GM21786 (cell line): Measurements from ENCODE around the gene LHCGR.
"Not testable (repeated sequence)": the region's sequence is repeated elsewhere in the genome, so short reads cannot be mapped to it uniquely, and the experiment has no call there.

Experiments used
- ATAC-seq: cut with Tn5 transposase; IDR thresholded peaks from one replicate; pipeline ENCODE4 v1.9.1; 2021; ENCODE audit not compliant: unreplicated experiment

The LHCGR gene

DNA sequence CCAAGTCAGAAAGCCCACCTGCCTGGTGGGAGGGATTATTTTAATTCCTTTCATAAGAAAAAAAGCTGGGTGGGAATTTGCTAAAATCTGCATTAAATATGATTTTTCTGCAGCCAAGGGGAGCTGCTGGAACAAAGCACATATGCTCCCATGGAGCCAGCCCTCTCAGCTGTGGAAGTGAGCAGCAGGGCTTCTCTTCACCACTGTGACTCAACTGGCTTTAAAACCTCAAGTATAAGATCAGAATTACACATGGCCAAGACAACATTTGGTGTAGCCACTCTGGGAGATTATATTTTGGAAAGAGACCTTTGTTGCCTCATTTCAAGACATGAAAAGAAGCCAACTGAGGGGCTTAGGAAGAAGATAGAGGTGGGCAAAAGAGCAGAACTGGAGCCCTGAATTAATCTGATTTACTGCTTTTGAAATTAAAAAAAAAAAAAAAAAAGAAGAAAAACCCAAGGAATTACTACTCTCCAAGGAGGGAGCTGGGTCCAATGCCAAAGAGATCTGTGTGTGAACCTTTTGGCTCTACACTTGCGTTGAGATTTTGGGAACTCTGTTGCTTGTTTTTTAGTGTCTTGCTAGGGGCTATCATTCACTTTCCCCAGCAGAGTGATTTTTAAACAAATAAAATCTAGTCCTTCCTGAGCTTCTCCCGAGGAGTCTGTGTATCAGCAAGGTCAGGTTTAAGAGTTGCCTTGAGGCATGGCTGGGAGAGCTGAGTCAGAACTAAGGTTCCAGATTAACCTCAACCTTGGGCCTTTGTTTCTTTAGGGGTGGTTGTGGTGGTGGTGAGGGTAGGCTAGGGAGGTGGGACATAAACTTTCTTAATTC is 6.0 kb downstream of the LHCGR start:
- peak; percentile 49 for ATAC-seq

DNA sequence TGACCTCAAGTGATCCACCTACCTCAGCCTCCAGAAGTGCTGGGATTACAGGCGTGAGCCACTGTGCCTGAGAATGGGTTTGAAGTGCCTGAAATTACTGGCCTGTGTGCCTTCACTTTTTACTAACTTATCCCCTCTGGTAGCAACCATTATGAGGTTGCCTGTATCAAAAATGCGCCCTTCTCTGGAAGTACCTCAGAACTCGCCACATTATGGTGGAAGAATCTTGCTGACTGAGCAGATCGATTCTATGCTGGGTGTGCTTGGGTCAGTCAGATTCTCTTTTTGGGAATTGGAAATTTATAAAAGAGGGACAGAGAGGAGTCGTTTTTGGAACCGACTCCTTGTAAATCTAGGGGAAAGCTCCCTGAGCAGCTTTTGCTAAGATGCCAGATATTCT is 8.2 kb downstream of the LHCGR start:
- no peak for ATAC-seq

DNA sequence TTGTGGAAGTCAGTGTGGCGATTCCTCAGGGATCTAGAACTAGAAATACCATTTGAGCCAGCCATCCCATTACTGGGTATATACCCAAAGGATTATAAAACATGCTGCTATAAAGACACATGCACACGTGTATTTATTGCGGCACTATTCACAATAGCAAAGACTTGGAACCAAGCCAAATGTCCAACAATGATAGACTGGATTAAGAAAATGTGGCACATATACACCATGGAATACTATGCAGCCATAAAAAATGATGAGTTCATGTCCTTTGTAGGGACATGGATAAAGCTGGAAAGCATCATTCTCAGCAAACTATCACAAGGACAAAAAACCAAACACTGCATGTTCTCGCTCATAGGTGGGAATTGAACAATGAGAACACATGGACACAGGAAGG is 16.3 kb downstream of the LHCGR start:
- not testable (repeated sequence) for ATAC-seq

- ATAC-seq: no peak
These were observed 16.7 kb downstream of the LHCGR start for GRCh38 chr2:48738806-48739205.

DNA sequence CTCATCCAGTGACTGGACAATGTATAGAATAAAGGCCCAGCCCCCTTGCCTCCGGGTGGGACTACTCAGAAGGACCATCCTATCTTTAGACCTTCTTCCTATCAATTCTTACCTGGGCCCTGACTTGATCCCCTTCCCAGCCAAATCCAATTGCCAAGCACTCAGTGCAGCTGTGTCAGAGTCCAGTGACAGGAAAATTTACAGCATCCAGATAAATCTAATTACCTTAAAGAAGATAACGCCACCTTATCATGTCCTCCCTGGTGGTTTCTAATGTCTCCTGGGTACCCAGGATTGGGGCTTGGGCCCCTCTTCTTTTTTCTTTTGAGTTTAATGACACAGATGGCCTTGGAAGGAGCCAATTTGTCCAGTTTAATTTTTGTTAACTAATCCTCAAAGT is 19.3 kb downstream of the LHCGR start:
- no peak for ATAC-seq

- ATAC-seq: no peak
These were observed 20.8 kb downstream of the LHCGR start for GRCh38 chr2:48734576-48735303.

DNA sequence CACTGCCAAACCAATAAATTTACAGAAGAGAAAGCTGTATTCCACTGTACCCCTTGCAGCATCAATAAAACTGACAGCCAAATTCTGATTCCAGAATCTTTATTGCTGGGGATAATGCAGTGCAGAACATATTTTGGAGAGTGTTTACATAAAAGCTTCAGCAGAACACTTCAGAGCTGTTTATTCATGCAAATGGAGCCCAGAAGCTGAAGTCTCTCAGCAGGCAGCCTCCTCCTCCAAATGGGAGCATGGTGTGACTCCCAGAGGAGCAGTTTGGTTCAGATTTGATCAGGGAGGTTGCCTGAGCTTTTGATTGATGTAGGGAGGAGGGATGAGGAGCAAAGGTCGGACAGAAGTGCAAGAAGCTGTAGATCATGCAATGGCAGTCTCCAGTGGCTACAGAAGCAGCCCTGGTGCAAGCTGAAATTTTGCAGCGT is 22.4 kb downstream of the LHCGR start:
- ATAC-seq: no peak

- ATAC-seq: no peak
These were observed 26.7 kb downstream of the LHCGR start for GRCh38 chr2:48728840-48729239.

DNA sequence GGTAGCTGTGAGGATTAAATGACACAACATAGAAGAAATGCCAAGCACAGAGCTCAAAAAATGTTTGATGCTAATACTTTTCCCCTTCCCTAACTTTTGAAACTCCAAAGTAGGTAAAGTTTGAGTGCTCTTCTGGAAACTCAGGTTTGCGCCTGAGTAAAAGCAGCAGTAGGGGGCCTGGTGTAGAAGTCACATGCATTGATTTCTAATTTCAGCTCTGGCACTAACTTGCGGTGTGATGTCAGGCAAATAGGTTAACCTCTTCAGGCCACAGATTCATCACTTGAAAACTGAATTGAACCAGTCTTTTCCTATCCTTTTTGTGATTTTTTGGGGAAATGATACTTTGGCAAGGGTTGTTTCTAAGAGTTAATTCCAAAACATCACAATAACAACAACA is 27.2 kb downstream of the LHCGR start:
- no peak for ATAC-seq

GRCh38 chr2:48727560-48727959 is 28.0 kb downstream of the LHCGR start:
- no peak for ATAC-seq

- ATAC-seq: no peak
These were observed 29.6 kb downstream of the LHCGR start for GRCh38 chr2:48725696-48726494.

DNA sequence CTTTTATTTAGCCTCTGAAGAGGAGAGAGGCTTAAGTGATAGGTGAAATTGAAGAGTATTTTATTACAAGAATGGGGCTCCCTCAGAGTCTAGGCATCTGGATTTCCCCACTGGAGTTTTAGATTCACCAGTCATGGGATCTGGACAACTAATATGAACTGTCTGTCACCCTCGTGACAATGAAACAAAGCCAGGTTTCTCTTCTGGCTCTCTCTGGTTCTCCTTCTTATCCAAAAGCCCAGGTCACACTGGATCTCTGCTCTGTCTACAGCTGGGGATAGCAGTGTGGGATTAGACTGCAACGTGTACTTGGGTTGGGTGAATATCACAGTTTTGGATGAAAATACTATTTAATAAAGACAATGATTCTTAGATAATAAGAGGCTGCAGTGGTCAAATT is 31.2 kb downstream of the LHCGR start:
- no peak for ATAC-seq

- no peak for ATAC-seq
These were observed 32.4 kb downstream of the LHCGR start for GRCh38 chr2:48723129-48723528.

- ATAC-seq: no peak
These were observed 33.1 kb downstream of the LHCGR start for GRCh38 chr2:48722391-48722790.

DNA sequence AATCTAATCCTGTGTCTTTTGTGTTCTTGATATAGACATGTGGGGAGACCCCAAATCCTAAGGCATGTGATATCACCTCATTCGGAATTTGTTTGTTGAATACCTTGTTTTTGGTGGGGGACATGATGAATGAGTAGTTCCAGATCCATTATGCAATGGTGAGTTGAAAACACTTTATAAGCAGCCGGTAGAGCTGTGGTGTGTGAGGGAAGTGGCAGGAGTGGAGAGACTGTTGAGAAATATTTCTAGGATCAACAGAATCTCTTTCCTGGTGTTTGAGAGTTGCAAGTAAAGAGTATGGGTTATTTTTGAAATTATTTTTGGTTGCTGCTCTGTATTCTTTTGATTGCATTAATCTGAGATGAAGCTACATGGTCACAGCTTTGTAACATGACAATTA is 34.4 kb downstream of the LHCGR start:
- no peak for ATAC-seq

DNA sequence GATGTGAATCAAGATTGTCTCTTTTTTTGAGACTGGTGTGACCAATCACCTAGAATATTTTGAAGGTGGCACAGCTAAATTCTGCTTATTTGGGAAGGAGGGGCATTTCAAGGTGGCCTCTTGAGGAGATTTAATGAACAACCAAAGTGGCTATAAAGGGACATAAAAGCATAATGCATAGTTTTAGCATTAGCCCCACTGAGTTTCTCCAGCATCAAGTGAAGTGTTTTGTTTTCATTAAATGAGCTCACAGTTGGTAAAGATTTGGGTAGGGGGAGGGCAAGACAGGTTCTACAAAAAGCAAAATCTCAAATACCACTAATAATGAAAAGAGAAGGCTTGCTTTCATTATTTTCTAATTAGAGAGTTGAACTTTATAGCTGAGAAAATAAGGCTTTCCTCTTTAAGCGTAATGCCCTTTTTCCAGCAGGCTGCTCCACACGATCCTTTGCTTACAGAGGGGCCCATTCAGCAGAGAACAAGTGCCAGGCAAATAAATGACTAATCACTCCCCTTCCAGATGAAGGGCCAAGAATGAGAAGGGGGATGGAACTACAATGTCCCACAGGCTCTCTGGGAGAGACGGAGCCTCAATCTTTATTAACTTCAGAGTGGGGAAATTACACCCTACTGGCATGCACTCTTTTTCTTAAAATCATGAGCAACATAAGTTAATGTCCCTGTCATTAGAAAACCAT is 35.9 kb downstream of the LHCGR start:
- ATAC-seq: no peak

- no peak for ATAC-seq
These were observed 37.7 kb downstream of the LHCGR start for GRCh38 chr2:48717846-48718245.

- ATAC-seq: no peak
These were observed 39.6 kb downstream of the LHCGR start for GRCh38 chr2:48715956-48716355.

GRCh38 chr2:48715042-48715899 is 40.3 kb downstream of the LHCGR start:
- no peak for ATAC-seq

- ATAC-seq: no peak
These were observed 41.3 kb downstream of the LHCGR start for GRCh38 chr2:48714245-48714644.
